BJ (cell line): ENCODE results near the gene ALDH3A2. TPM values are rescaled to one million over a fixed set of nuclear protein-coding genes. Genes with fewer than 3 reads are reported as not detected.

Source experiments
- CTCF ChIA-PET: fragments of 350-600 bp; formaldehyde crosslinking; extraction: SDS; loops from one replicate; lab custom pipeline; 2021; ENCODE audit warnings: antibody characterized with exemption, inconsistent platforms; lab: Yijun Ruan, JAX
- POLR2A ChIA-PET: fragments of 300-600 bp; sonication (Branson Sonifier 250); formaldehyde crosslinking; extraction: SDS; loops from one replicate; lab custom pipeline; 2021; ENCODE audit warnings: antibody characterized with exemption; lab: Charles Lee
- DNase-seq: peaks from one replicate; pipeline ENCODE4 v3.0.0-alpha.2; 2011; ENCODE audit warnings: low read depth
- H3K27me3 ChIP-seq: 2 replicates; pipeline ENCODE4 v1.6.0; 2011; ENCODE audit warnings: low read length; ENCODE audit not compliant: control insufficient read depth, insufficient read depth
- H3K36me3 ChIP-seq: 2 replicates; pipeline ENCODE4 v1.5.1; 2011; ENCODE audit warnings: low read length; ENCODE audit not compliant: control insufficient read depth, insufficient read depth
- H3K4me3 ChIP-seq: 2 replicates; pipeline ENCODE4 v1.5.1; 2011; ENCODE audit warnings: low read depth, mild to moderate bottlenecking, control low read depth, low read length
- polyA plus RNA-seq: library from polyadenylated mRNA; depleted of rRNA; stranded (reverse); fragments of >200 nt; gene quantifications from 2 replicates; pipeline ENCODE4 v1.2.3, GENCODE V29; 2011
- TF ChIP-seq, protein P1 (sequence below): IDR thresholded peaks from 2 replicates; pipeline ENCODE4 v1.5.1; 2011; ENCODE audit warnings: low read depth, mild to moderate bottlenecking, control low read depth, inconsistent platforms, low read length, moderate library complexity; ENCODE audit not compliant: insufficient read depth

The ALDH3A2 gene
- polyA plus RNA-seq, 1 experiment = 10.2 TPM

DNA sequence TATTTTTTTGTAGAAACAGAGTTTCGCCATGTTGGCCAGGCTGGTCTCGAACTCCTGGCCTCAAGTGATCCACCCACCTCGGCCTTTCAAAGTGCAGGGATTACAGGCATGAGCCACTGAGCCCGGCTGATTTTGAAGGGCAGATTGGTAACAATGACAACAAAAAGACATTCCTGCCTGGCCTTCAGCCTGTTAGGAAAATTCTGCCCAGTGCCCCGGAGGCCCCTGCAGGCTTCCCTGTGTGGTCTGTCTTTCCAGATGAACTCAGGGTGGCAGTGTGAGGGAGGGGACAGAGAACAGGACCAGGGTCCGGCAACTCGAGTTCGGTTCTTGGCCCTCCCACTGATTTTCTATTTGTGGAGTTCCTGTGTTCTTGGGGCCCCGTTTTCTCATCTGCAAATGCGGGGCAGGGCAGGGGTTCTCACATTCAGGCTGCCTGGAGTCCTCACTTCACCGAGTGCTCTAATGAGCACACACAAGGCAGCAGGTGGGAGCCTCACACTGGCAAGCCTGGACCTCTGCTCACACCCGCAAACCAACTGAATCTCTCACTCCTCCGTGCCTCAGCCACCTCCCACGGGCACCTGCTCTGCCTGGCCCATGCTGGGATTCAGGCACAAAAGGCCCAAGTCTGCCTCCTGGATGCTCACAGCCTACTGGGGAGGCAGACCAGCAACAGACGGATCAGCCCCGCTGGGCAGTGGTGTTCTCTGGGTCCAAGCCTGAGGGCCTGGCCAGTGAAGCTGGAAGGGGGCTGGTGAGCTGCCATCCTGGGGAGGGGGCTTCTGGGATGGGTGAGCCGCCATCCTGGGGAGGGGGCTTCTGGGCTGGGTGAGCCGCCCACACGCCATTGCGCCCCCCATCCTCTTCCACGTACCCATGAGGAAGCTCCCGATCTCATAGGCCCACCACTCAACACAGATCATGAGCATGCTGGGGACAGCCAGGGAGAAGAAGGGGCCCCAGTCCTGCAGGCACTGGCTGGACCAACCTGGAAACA is 57.5 kb downstream of the ALDH3A2 start:
- TF ChIP-seq, protein P1, sequence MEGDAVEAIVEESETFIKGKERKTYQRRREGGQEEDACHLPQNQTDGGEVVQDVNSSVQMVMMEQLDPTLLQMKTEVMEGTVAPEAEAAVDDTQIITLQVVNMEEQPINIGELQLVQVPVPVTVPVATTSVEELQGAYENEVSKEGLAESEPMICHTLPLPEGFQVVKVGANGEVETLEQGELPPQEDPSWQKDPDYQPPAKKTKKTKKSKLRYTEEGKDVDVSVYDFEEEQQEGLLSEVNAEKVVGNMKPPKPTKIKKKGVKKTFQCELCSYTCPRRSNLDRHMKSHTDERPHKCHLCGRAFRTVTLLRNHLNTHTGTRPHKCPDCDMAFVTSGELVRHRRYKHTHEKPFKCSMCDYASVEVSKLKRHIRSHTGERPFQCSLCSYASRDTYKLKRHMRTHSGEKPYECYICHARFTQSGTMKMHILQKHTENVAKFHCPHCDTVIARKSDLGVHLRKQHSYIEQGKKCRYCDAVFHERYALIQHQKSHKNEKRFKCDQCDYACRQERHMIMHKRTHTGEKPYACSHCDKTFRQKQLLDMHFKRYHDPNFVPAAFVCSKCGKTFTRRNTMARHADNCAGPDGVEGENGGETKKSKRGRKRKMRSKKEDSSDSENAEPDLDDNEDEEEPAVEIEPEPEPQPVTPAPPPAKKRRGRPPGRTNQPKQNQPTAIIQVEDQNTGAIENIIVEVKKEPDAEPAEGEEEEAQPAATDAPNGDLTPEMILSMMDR = no peak
- Histone ChIP-seq H3K27me3 (no peaks in the 10 kb centered on the region), H3K36me3 (no peaks in the 10 kb centered on the region), H3K4me3 (no peak overlapping the region)
- ChIA-PET POLR2A (no interaction called here), CTCF (interaction anchor here (2.0 kb wide), 1 partner anchor 10 kb away, joined by 6 read pairs; the partner anchor contains the start of gene SLC47A2)
- no peak for DNase-seq

DNA sequence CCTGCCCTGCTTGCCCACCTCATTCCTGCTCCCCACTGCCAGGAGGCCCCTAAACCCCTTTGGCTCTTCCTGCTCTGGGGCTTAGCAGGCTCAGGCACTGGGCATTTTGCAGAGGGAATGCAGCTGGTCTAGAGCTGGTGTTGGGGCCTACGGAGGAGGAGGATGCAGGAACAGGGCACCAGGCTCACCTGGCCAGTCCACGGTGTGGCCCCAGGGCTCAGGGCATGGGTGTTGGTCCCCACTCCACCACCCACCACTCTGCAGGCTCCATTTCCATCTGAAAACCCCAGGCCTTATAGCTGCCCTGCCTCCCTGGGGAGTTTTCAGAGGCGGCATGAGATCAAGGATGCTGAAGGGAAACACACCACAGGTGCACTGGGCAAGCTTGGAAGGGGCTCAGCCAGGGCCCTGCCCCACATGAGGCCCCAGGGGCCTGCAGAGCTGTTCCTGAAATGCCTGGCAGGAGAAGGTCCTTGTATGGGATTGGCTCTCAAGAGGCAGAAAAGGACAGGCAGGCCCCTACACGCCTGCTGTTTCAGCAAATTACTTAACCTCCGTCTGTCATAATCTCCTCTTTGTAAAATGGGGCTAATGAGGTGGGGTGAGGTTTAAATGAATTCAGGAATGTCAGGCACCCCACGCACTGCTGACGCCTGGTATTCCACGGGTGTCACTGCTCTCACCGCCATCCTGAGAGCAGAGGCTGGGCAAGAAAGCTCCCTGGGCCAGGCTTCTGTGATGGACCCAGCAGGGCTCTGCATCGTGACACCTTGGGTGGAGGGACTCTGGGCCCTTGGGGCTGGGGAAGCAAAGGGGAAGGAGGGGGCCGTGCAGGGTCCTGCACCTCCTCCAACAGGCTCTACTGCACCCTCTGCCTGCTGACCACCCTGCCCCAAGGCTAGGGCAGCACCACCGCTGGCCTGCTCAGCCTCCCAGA is 58.5 kb downstream of the ALDH3A2 start:
- DNase-seq = no peak
- CTCF ChIA-PET = interaction anchor here (2.0 kb wide), 1 partner anchor 9 kb away, joined by 6 read pairs; the partner anchor contains the start of gene SLC47A2
- TF ChIP-seq, protein P1 = no peak
- H3K36me3 ChIP-seq = no peaks in the 10 kb centered on the region
- no peaks in the 10 kb centered on the region for H3K27me3 ChIP-seq
- no peak overlapping the region for H3K4me3 ChIP-seq
- POLR2A ChIA-PET = no interaction called here

DNA sequence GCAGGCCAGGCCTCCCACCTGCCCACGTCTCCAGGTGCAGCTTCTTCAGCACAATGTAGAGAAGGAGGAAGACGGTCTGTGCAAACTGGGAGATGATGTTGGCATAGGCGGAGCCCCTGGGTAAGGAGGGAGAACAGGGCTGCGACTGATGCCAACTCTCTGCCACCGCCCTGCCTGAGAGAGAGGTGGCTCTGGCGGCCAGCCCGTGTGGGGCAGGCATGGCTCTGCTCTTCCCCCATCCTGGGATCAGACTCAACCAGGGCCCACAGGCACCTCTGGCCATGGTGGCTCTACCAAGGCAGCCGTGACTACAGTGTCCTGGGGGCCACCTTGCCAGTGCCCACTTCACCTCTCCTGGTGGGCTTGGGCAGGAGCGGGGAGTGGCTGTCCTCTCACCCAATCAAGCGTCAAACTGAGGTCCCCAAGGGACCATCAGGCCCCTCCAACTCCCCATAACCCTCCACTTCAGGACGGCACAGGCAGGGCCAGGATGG is 59.2 kb downstream of the ALDH3A2 start:
- CTCF ChIA-PET = interaction anchor here (2.0 kb wide), 1 partner anchor 8 kb away, joined by 6 read pairs; the partner anchor contains the start of gene SLC47A2
- H3K27me3 ChIP-seq = no peaks in the 10 kb centered on the region
- H3K36me3 ChIP-seq = no peaks in the 10 kb centered on the region
- no peak overlapping the region for H3K4me3 ChIP-seq
- POLR2A ChIA-PET = no interaction called here
- no peak for DNase-seq
- TF ChIP-seq, protein P1 = no peak

DNA sequence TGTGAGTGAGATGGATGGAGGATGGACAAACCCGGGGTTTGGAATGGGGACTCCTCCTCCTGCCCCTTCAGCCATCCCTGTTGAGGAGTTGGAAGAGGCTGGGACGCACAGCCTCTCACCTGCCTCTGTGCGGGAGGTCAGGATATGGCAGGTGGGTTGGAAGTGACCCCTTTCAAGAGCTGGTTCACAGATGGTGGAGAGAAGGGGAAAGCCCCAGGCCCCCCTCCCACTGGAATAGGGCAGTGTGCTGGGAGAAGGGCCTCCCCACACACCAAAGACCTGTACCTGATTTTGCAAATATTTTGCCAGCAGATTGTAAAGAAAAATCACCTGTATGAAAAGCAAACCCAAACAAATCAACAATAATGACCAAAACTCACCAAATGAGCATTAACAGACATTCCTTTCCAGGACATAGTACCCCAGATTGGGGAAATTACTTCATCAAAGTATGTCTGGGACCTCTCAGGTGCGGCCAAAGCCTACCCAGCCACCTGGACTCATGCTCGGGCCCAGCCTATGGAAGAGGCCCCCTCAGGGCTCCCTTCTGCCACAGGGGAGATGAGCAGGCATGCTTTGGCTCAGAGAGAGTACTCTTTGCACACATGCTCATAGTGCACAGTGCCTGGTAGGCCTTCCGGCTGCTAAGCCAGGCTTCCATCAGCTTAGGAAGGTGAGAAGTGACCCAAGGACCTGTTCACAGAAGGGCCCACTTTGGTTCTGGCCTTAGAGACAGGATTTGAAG is 60.1 kb downstream of the ALDH3A2 start:
- TF ChIP-seq, protein P1 = no peak
- Histone ChIP-seq H3K36me3 (no peaks in the 10 kb centered on the region), H3K27me3 (no peaks in the 10 kb centered on the region), H3K4me3 (no peak overlapping the region)
- ChIA-PET CTCF (no interaction called here), POLR2A (no interaction called here)
- DNase-seq = no peak
